DND-41 (cell line): ENCODE data around the gene SECISBP2.

Experiments
- ATAC-seq: fragments of 200-7000 bp; cut with Tn5 transposase; 3 replicates; pipeline ENCODE4 v1.9.1; 2021; ENCODE audit warnings: low read depth; ENCODE audit not compliant: insufficient read depth
- DNase-seq: peaks from one replicate; pipeline ENCODE4 v3.0.0-alpha.2; 2020
- H2AFZ ChIP-seq: 2 replicates; pipeline ENCODE4 v1.6.0; 2012; ENCODE audit warnings: low read depth, low read length
- H3K27ac ChIP-seq: 2 replicates; pipeline ENCODE4 v1.5.1; 2012; ENCODE audit warnings: low read length, inconsistent platforms
- H3K27me3 ChIP-seq: fragments of 200-600 bp; sonication (generic); 2 replicates; pipeline ENCODE4 v1.6.0; 2012; ENCODE audit warnings: low read length, mild to moderate bottlenecking, inconsistent platforms; ENCODE audit not compliant: insufficient read depth, poor library complexity
- H3K36me3 ChIP-seq: 2 replicates; pipeline ENCODE4 v1.5.1; 2012; ENCODE audit warnings: low read length, inconsistent platforms; ENCODE audit not compliant: insufficient read depth
- H3K4me1 ChIP-seq: 2 replicates; pipeline ENCODE4 v1.5.1; 2012; ENCODE audit warnings: mild to moderate bottlenecking, low read length; ENCODE audit not compliant: insufficient read depth
- H3K4me2 ChIP-seq: 2 replicates; pipeline ENCODE4 v1.6.0; 2012; ENCODE audit warnings: mild to moderate bottlenecking, moderate library complexity, low read length, inconsistent platforms; ENCODE audit not compliant: insufficient read depth
- H3K4me3 ChIP-seq, 2 experiments: fragments of 200-600 bp in 1 of 2; shearing (Covaris generic) in 1 of 2; 2 replicates each; pipeline ENCODE4 v1.5.1; 2012 to 2016; ENCODE audit warnings: inconsistent platforms in 2 of 2, low read length in 2 of 2, mild to moderate bottlenecking in 2 of 2, low read depth in 1 of 2, moderate library complexity in 1 of 2
- H3K79me2 ChIP-seq: 2 replicates; pipeline ENCODE4 v1.6.0; 2012; ENCODE audit warnings: low read length, inconsistent platforms; ENCODE audit not compliant: insufficient read depth
- H3K9ac ChIP-seq: 2 replicates; pipeline ENCODE4 v1.6.0; 2012; ENCODE audit warnings: low read depth, mild to moderate bottlenecking, inconsistent platforms, low read length, moderate library complexity
- H3K9me3 ChIP-seq: 2 replicates; pipeline ENCODE4 v1.5.1; 2012; ENCODE audit warnings: low read length, moderate library complexity, mild to moderate bottlenecking, inconsistent platforms; ENCODE audit not compliant: insufficient read depth, severe bottlenecking
- H4K20me1 ChIP-seq: 2 replicates; pipeline ENCODE4 v1.6.0; 2012; ENCODE audit warnings: low read length; ENCODE audit not compliant: insufficient read depth
- CTCF ChIP-seq: IDR thresholded peaks from 2 replicates; pipeline ENCODE4 v1.5.1; 2012; ENCODE audit warnings: borderline replicate concordance, low read length, moderate library complexity, mild to moderate bottlenecking; ENCODE audit not compliant: poor library complexity, severe bottlenecking; ENCODE audit errors: extremely low read depth
- EZH2 ChIP-seq: IDR thresholded peaks from 3 replicates; pipeline ENCODE4 v1.6.1; 2012; ENCODE audit warnings: borderline replicate concordance, low read depth, mild to moderate bottlenecking, moderate library complexity, low read length, inconsistent platforms; ENCODE audit not compliant: severe bottlenecking

Gene SECISBP2

GRCh38 chr9:89312222-89312571 lies 6.1 kb upstream of the SECISBP2 start:
- no peaks in the 10 kb centered on the region for H3K27me3 ChIP-seq
- DNase-seq (peak; percentile 23), ATAC-seq (no peak)
- TF ChIP-seq CTCF, result no peak
- no peak for TF ChIP-seq EZH2
- H3K4me1 ChIP-seq, result peaks cover 54% of the 10 kb centered on the region
- H2AFZ ChIP-seq, result no peak overlapping the region
- H3K79me2 ChIP-seq, result peaks cover 74% of the 10 kb centered on the region
- peak overlapping the region; percentile 91 for H3K27ac ChIP-seq
- peaks cover 38% of the 10 kb centered on the region for H4K20me1 ChIP-seq
- peak overlapping the region; percentile 72 to 96; a peak in 3 of 4 replicates for H3K4me3 ChIP-seq
- peak overlapping the region; percentile 70 for H3K4me2 ChIP-seq
- H3K9me3 ChIP-seq, result no peaks in the 10 kb centered on the region
- H3K36me3 ChIP-seq, result peaks cover 57% of the 10 kb centered on the region
- peak overlapping the region; percentile 89 for H3K9ac ChIP-seq

GRCh38 chr9:89313842-89314241 lies 4.5 kb upstream of the SECISBP2 start:
- H3K4me2 ChIP-seq, result peak overlapping the region; percentile 70
- ATAC-seq, result no peak
- H3K9ac ChIP-seq, result peak overlapping the region; percentile 89
- H3K27me3 ChIP-seq, result no peaks in the 10 kb centered on the region
- peaks cover 38% of the 10 kb centered on the region for H4K20me1 ChIP-seq
- H3K79me2 ChIP-seq, result peaks cover 84% of the 10 kb centered on the region
- H3K27ac ChIP-seq, result peak overlapping the region; percentile 91
- peak overlapping the region; percentile 72 to 96; a peak in 3 of 4 replicates for H3K4me3 ChIP-seq
- H2AFZ ChIP-seq, result no peak overlapping the region
- no peaks in the 10 kb centered on the region for H3K9me3 ChIP-seq
- peaks cover 67% of the 10 kb centered on the region for H3K36me3 ChIP-seq
- TF ChIP-seq CTCF (no peak), EZH2 (no peak)
- peaks cover 64% of the 10 kb centered on the region for H3K4me1 ChIP-seq
- DNase-seq, result no peak

GRCh38 chr9:89314955-89315354 lies 3.3 kb upstream of the SECISBP2 start:
- DNase-seq, result no peak
- Histone ChIP-seq H2AFZ (no peak overlapping the region), H3K27ac (peak overlapping the region; percentile 91), H4K20me1 (peaks cover 38% of the 10 kb centered on the region), H3K4me2 (peak overlapping the region; percentile 70), H3K36me3 (peaks cover 71% of the 10 kb centered on the region), H3K4me3 (peak overlapping the region; percentile 72 to 96; a peak in 3 of 4 replicates), H3K9ac (peak overlapping the region; percentile 89), H3K4me1 (peaks cover 67% of the 10 kb centered on the region), H3K79me2 (peaks cover 90% of the 10 kb centered on the region), H3K9me3 (no peaks in the 10 kb centered on the region), H3K27me3 (no peaks in the 10 kb centered on the region)
- TF ChIP-seq EZH2 (no peak), CTCF (no peak)
- ATAC-seq, result no peak

GRCh38 chr9:89315482-89315881 lies 2.8 kb upstream of the SECISBP2 start:
- Histone ChIP-seq H3K9me3 (no peaks in the 10 kb centered on the region), H3K27ac (no peak overlapping the region), H2AFZ (no peak overlapping the region), H3K4me2 (peak overlapping the region; percentile 70), H3K36me3 (peaks cover 76% of the 10 kb centered on the region), H3K4me3 (peak overlapping the region in 1 of 2 experiments; percentile 72; a peak in 1 of 4 replicates), H3K27me3 (no peaks in the 10 kb centered on the region), H3K4me1 (peaks cover 72% of the 10 kb centered on the region), H3K79me2 (peaks cover 90% of the 10 kb centered on the region), H4K20me1 (peaks cover 38% of the 10 kb centered on the region), H3K9ac (peak overlapping the region; percentile 90; the same call in 1 of the 2 replicates)
- no peak for DNase-seq
- no peak for TF ChIP-seq EZH2
- TF ChIP-seq CTCF, result no peak
- no peak for ATAC-seq
